Endothelial cell of umbilical vein (primary cell): ENCODE data around the gene RAD51B. TPM values are rescaled to one million over a fixed set of nuclear protein-coding genes. Genes with fewer than 3 reads are reported as not detected.

ENCODE experiments used
- BruUV-seq: library from RNA; stranded (reverse); fragments of 400-500 nt; replicated peaks from 2 replicates; lab custom pipeline; 2021; lab: Mats Ljungman, UMichigan
- CTCF ChIA-PET: fragments of 300-600, 350-600 bp; sonication (Branson Sonifier 250); formaldehyde crosslinking; loops from one replicate; lab custom pipeline; 2021; ENCODE audit warnings: antibody characterized with exemption, inconsistent platforms; lab: Charles Lee
- POLR2A ChIA-PET: fragments of 300-600, 350-600 bp; sonication (Branson Sonifier 250); formaldehyde crosslinking; loops from one replicate; lab custom pipeline; 2021; ENCODE audit warnings: antibody characterized with exemption, inconsistent platforms; lab: Charles Lee
- DNase-seq: peaks from one replicate; pipeline ENCODE4 v3.0.0-alpha.2; 2011; ENCODE audit warnings: low read depth, low spot score
- FAIRE-seq: peaks from 2 replicates; lab custom pipeline; 2011; peaks lifted over from hg19 to GRCh38; lab: Jason Lieb, UNC
- H2AFZ ChIP-seq: 2 replicates; pipeline ENCODE4 v1.6.0; 2012; ENCODE audit warnings: low read depth, low read length, control low read depth, inconsistent platforms
- H3K27ac ChIP-seq: 2 replicates; pipeline ENCODE4 v1.5.1; 2011; ENCODE audit warnings: low read depth, mild to moderate bottlenecking, control low read depth, low read length, moderate library complexity; ENCODE audit not compliant: insufficient read depth
- H3K27me3 ChIP-seq, 2 experiments: 2 replicates each; pipeline versions ENCODE4 v1.6.0 to v1.6.1; 2011; ENCODE audit warnings: low read length in 2 of 2, mixed read lengths in 1 of 2; ENCODE audit not compliant: control insufficient read depth in 2 of 2, insufficient read depth in 2 of 2
- H3K36me3 ChIP-seq, 2 experiments: 2 replicates in 1 of 2; 3 replicates in 1 of 2; pipeline ENCODE4 v1.5.1; 2011; ENCODE audit warnings: low read length in 2 of 2, mild to moderate bottlenecking in 1 of 2, moderate library complexity in 1 of 2; ENCODE audit not compliant: control insufficient read depth in 2 of 2, insufficient read depth in 2 of 2; ENCODE audit errors: extremely low read depth in 1 of 2
- H3K4me1 ChIP-seq: 3 replicates; pipeline ENCODE4 v1.5.1; 2011; ENCODE audit warnings: mild to moderate bottlenecking, low read length; ENCODE audit not compliant: control insufficient read depth, insufficient read depth; ENCODE audit errors: extremely low read depth
- H3K4me2 ChIP-seq: 2 replicates; pipeline ENCODE4 v1.6.1; 2011; ENCODE audit warnings: low read length, control low read depth, mixed read lengths; ENCODE audit not compliant: insufficient read depth
- H3K4me3 ChIP-seq, 3 experiments: fragments of 200-600 bp in 1 of 3; sonication (generic), shearing (Covaris generic) in 1 of 3; replicated peaks in 1 of 3; 2 replicates each; pipeline ENCODE4 v1.5.1; 2011 to 2016; ENCODE audit warnings: control low read depth in 3 of 3, low read length in 3 of 3, mild to moderate bottlenecking in 2 of 3, inconsistent platforms in 1 of 3, low read depth in 1 of 3, moderate library complexity in 1 of 3; ENCODE audit not compliant: insufficient read depth in 1 of 3
- H3K79me2 ChIP-seq: 2 replicates; pipeline ENCODE4 v1.6.0; 2012; ENCODE audit warnings: low read length, inconsistent platforms; ENCODE audit not compliant: control insufficient read depth, insufficient read depth
- H3K9ac ChIP-seq: replicated peaks from 2 replicates; pipeline ENCODE3; 2011; ENCODE audit warnings: low read length, control low read depth; ENCODE audit not compliant: insufficient read depth; ENCODE audit errors: extremely low read depth
- H3K9me1 ChIP-seq: replicated peaks from 3 replicates; pipeline ENCODE4 v1.6.0; 2011; ENCODE audit warnings: mild to moderate bottlenecking, low read length; ENCODE audit not compliant: control insufficient read depth, insufficient read depth; ENCODE audit errors: extremely low read depth
- H3K9me3 ChIP-seq: replicated peaks from 2 replicates; pipeline ENCODE4 v1.5.1; 2012; ENCODE audit warnings: low read length, inconsistent platforms; ENCODE audit not compliant: control insufficient read depth, insufficient read depth
- H4K20me1 ChIP-seq: replicated peaks from 2 replicates; pipeline ENCODE3; 2011; ENCODE audit warnings: mild to moderate bottlenecking, low read length; ENCODE audit not compliant: control insufficient read depth, insufficient read depth; ENCODE audit errors: extremely low read depth
- CTCF ChIP-seq, 2 donors: IDR thresholded peaks; 1 replicate in 1 of 2; 2 replicates in 1 of 2; pipeline ENCODE4 v1.5.1; 2011; ENCODE audit warnings: low read length in 2 of 2, mild to moderate bottlenecking in 2 of 2, moderate library complexity in 2 of 2, control low read depth in 1 of 2, inconsistent platforms in 1 of 2, low read depth in 1 of 2; ENCODE audit not compliant: insufficient read depth in 1 of 2; ENCODE audit errors: extremely low read depth in 1 of 2
- EZH2 ChIP-seq: IDR thresholded peaks from 2 replicates; pipeline ENCODE4 v1.6.1; 2012; ENCODE audit warnings: borderline replicate concordance, low read depth, mild to moderate bottlenecking, moderate library complexity, low read length, inconsistent platforms; ENCODE audit not compliant: severe bottlenecking
- FOS ChIP-seq: IDR thresholded peaks from 2 replicates; pipeline ENCODE4 v1.6.1; 2011; ENCODE audit warnings: mild to moderate bottlenecking, low read length, moderate library complexity, borderline replicate concordance; ENCODE audit not compliant: insufficient read depth
- GATA2 ChIP-seq: IDR thresholded peaks from 2 replicates; pipeline ENCODE4 v1.7.0; 2011; ENCODE audit warnings: low read depth, mild to moderate bottlenecking, moderate library complexity, mixed read lengths, low read length; ENCODE audit not compliant: insufficient read length, insufficient read depth
- JUN ChIP-seq: IDR thresholded peaks from 2 replicates; pipeline ENCODE4 v1.6.1; 2011; ENCODE audit warnings: borderline replicate concordance, low read depth; ENCODE audit not compliant: insufficient read length, insufficient read depth
- MAX ChIP-seq: IDR thresholded peaks from 2 replicates; pipeline ENCODE4 v1.6.1; 2011; ENCODE audit not compliant: insufficient read depth, insufficient read length
- MYC ChIP-seq: IDR thresholded peaks from one replicate; pipeline ENCODE4 v1.6.1; 2011; ENCODE audit warnings: mild to moderate bottlenecking, low read depth, low read length
- POLR2A ChIP-seq: IDR thresholded peaks from 2 replicates; pipeline ENCODE4 v1.6.1; 2012; ENCODE audit warnings: low read depth, mild to moderate bottlenecking, control low read depth, low read length
- POLR2AphosphoS5 ChIP-seq: IDR thresholded peaks from 2 replicates; pipeline ENCODE4 v1.6.1; 2012; ENCODE audit warnings: low read depth, mild to moderate bottlenecking, control low read depth, low read length, moderate library complexity; ENCODE audit not compliant: insufficient read depth
- dilution Hi-C: fragments of 300-500 bp; cut with MboI; formaldehyde crosslinking; loops from one replicate; pipeline ENCODE4 v1.15.0; 2019; ENCODE audit warnings: low sequenced_read_pairs; ENCODE audit not compliant: extremely low pct_ligation_motif_present
- intact Hi-C: fragments of 100-400 bp; cut with micrococcal nuclease; formaldehyde crosslinking; loops from one replicate; pipeline ENCODE4 v1.10.0; 2022
- polyA plus RNA-seq, 4 experiments: library from polyadenylated mRNA; depleted of rRNA in 3 of 4; stranded (reverse) in 3 of 4; unstranded in 1 of 4; fragments of >200 nt; gene quantifications; 2 replicates each; pipeline versions ENCODE4 v1.2.1 to v1.2.3, GENCODE V29; 2011 to 2012; ENCODE audit warnings: missing spikeins in 1 of 4
- total RNA-seq: library from RNA; stranded (reverse); gene quantifications from 2 replicates; pipeline ENCODE4 v1.2.3, GENCODE V29; 2021

The RAD51B gene
- total and polyA plus RNA-seq, 2 donors (not counting 3 experiments of a cell fraction or from before 2014, with no cell fraction given) = 3.9 to 19.0 TPM

GRCh38 chr14:68589447-68590200 is 770.0 kb downstream of the RAD51B start:
- Histone ChIP-seq H3K27ac (no peak overlapping the region), H3K4me1 (peaks cover 6% of the 10 kb centered on the region), H4K20me1 (no peaks in the 10 kb centered on the region), H2AFZ (no peak overlapping the region), H3K4me2 (no peak overlapping the region), H3K36me3 (no peaks in the 10 kb centered on the region), H3K9ac (no peak overlapping the region), H3K9me3 (no peaks in the 10 kb centered on the region), H3K9me1 (no peaks in the 10 kb centered on the region), H3K27me3 (no peaks in the 10 kb centered on the region), H3K79me2 (no peaks in the 10 kb centered on the region), H3K4me3 (no peak overlapping the region)
- BruUV-seq = no TSS peak
- intact Hi-C loops (no loop called here), dilution Hi-C loops (no loop called here)
- CTCF ChIA-PET = no interaction called here
- FAIRE-seq (no peak), DNase-seq (no peak)
- TF ChIP-seq EZH2 (no peak), POLR2A (no peak), POLR2AphosphoS5 (no peak), FOS (no peak), JUN (no peak), CTCF (IDR thresholded peaks at IDR 0.05; ENCODE audit: extremely low read depth in 1 of 2, insufficient read depth in 1 of 2, low read depth in 1 of 2, low read length in 2 of 2) (no peak), GATA2 (no peak), MYC (no peak), MAX (no peak)
- POLR2A ChIA-PET = no interaction called here
